Immature natural killer cell (primary cell): ENCODE results near the gene RAP1GAP. TPM values are rescaled to one million over a fixed set of nuclear protein-coding genes. Genes with fewer than 3 reads are reported as not detected.
A peak's percentile ranks its signal among the peaks of the same experiment; 100 is the strongest.

Experiments used
- DNase-seq, 3 donors: peaks; one replicate each; pipeline ENCODE4 v3.0.0; 2022; ENCODE audit warnings: mixed read lengths in 1 of 3
- H3K27ac Mint-ChIP-seq, 6 donors: one replicate each; pipeline ENCODE4 v1.8.0; 2020; ENCODE audit warnings: mixed read lengths in 6 of 6, mild to moderate bottlenecking in 5 of 6, inconsistent platforms in 4 of 6, moderate library complexity in 3 of 6
- H3K27me3 Mint-ChIP-seq, 3 donors: one replicate each; pipeline ENCODE4 v1.8.0; 2020 to 2021; ENCODE audit warnings: low read depth in 3 of 3, mild to moderate bottlenecking in 3 of 3, mixed read lengths in 3 of 3, moderate library complexity in 3 of 3, inconsistent platforms in 1 of 3
- H3K36me3 Mint-ChIP-seq, 3 donors: one replicate each; pipeline ENCODE4 v1.8.0; 2020; ENCODE audit warnings: mixed read lengths in 3 of 3, inconsistent platforms in 2 of 3, mild to moderate bottlenecking in 2 of 3
- H3K4me1 Mint-ChIP-seq, 2 donors: one replicate each; pipeline ENCODE4 v1.8.0; 2020; ENCODE audit warnings: inconsistent platforms in 2 of 2, mild to moderate bottlenecking in 2 of 2, mixed read lengths in 2 of 2, moderate library complexity in 1 of 2
- H3K4me3 Mint-ChIP-seq, 5 donors: one replicate each; pipeline ENCODE4 v1.8.0; 2020; ENCODE audit warnings: mild to moderate bottlenecking in 5 of 5, mixed read lengths in 5 of 5, inconsistent platforms in 3 of 5, moderate library complexity in 3 of 5
- H3K9me3 Mint-ChIP-seq, 6 donors: one replicate each; pipeline ENCODE4 v1.8.0; 2020; ENCODE audit warnings: mild to moderate bottlenecking in 6 of 6, mixed read lengths in 6 of 6, inconsistent platforms in 4 of 6, moderate library complexity in 3 of 6
- polyA plus RNA-seq, 3 donors: library from polyadenylated mRNA; unstranded; fragments of 300-500 nt; fragmentation: Illumina TruSeq; gene quantifications; one replicate each; pipeline ENCODE4 v1.2.3, GENCODE V29; 2021

The RAP1GAP gene
- polyA plus RNA-seq, 3 donors from 2014 or later = not detected

DNA sequence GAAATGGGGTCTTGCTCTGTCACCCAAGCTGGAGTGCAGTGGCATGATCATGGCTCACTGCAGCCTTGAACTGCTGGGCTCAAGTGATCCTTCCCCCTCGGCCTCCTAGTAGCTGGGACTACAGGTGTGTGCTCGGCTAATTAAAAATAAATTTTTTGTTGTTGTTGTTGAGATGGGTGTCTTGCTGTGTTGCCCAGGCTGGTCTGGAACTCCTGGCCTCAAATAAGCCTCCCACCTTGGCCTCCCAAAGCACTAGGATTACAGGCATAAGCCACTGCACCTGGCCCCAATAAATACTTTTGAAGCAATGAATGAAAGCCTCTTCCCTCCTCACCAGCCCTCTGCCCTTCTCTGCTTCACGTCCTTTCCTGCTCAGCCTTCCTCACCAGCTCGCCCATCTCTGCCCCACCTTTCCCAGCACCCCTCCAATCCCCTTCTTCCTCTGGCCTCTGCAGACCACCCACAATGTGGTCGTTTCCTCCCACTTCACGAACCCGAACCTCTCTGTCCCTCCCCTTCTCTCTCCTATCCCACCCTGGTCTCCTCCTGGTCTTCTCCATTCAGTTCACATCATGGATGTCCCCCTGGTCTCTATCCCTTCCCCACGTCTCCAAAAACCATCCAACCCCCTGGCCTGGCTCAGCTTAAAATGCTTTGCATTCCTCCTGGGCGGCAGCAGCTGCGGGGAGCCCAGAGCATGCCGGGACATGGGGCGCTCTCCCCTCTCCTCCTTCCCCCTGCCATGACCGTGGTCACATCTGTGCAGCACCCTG is 38.4 kb downstream of the RAP1GAP start:
- DNase-seq = no peak
- Mint-ChIP-seq H3K36me3 (no peaks in the 10 kb centered on the region), H3K9me3 (no peaks in the 10 kb centered on the region), H3K4me3 (no peak overlapping the region), H3K27ac (no peak overlapping the region), H3K27me3 (peaks cover 3 to 13% (median 7%) of the 10 kb centered on the region in 3 donors), H3K4me1 (no peaks in the 10 kb centered on the region)

DNA sequence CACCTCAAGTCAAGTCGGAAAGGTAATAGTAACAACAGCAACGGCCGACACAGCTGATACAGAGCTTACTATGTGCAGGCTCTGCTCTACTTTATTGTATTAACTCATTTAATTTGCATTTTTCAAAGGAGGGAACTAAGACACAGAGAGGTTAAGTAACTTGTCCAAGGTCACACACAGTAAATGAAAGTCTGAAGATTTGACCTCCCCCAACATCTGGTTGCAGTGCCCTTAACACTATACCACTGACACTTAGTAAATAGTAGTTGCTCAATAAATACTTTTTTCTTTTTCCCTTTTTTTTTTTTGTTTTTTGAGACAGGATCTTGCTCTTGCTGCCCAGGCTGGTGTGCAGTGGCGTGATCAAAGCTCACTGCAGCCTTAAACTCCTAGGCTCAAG is 39.2 kb downstream of the RAP1GAP start:
- Mint-ChIP-seq H3K27me3 (peaks cover 2 to 14% (median 9%) of the 10 kb centered on the region in 3 donors), H3K4me1 (no peaks in the 10 kb centered on the region), H3K36me3 (no peaks in the 10 kb centered on the region), H3K9me3 (no peaks in the 10 kb centered on the region), H3K4me3 (no peak overlapping the region), H3K27ac (no peak overlapping the region)
- DNase-seq = no peak

DNA sequence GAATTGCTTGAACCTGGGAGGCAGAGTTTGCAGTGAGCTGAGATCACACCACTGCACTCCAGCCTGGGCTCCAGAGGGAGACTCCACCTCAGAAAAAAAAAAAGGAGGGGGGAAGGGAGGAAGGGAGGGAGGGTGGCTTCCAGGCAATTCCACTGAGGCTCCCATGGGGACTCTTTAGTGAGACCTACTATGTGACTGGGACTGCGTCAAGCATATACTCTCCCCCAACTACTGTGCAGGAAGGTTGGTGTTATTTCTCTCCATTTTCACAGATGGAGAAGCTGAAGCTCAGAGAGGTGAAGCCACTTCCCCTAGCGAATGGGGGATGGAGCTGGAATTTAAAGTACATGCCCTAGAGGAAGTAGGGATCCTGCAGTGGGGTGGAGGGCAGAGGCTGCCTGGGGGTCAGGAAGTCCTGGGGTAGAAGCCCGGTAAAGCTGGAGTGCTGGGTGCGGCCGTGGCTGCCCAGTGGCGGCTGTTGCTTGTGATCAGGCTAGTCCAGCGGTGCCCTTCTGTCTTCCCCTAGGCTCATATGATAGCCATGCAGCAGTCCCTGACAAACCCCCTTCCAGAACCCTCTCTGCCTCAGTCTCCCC is 40.3 kb downstream of the RAP1GAP start:
- Mint-ChIP-seq H3K36me3 (no peaks in the 10 kb centered on the region), H3K27ac (no peak overlapping the region), H3K9me3 (no peaks in the 10 kb centered on the region), H3K4me3 (no peak overlapping the region), H3K4me1 (no peaks in the 10 kb centered on the region), H3K27me3 (peaks cover 4 to 14% (median 10%) of the 10 kb centered on the region in 3 donors)
- no peak for DNase-seq

DNA sequence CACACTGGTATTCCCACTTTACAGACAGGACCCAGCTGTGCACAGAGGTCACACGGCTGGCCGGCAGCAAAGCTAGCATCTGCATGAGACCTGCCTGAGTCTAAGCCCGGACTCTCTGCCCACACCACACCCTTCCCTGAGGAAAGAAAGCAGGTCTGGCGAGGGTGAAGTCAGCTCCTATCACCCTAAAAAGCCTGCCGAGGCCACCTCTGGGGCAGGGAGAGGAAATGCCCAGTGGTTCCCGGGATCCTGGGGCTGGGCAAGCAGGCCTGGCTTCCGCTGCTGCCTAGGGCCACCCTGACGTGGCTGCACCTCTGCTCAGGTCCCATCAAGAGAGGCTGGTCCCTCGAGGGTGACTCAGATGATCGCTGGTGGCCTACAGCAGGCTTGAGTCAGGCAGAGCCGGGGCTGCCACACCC is 42.2 kb downstream of the RAP1GAP start:
- DNase-seq = no peak
- Mint-ChIP-seq H3K4me1 (peaks cover 0 to 2% of the 10 kb centered on the region in 2 donors), H3K27me3 (peaks cover 4 to 16% (median 8%) of the 10 kb centered on the region in 3 donors), H3K9me3 (no peaks in the 10 kb centered on the region), H3K36me3 (no peaks in the 10 kb centered on the region), H3K4me3 (no peak overlapping the region), H3K27ac (no peak overlapping the region)

DNA sequence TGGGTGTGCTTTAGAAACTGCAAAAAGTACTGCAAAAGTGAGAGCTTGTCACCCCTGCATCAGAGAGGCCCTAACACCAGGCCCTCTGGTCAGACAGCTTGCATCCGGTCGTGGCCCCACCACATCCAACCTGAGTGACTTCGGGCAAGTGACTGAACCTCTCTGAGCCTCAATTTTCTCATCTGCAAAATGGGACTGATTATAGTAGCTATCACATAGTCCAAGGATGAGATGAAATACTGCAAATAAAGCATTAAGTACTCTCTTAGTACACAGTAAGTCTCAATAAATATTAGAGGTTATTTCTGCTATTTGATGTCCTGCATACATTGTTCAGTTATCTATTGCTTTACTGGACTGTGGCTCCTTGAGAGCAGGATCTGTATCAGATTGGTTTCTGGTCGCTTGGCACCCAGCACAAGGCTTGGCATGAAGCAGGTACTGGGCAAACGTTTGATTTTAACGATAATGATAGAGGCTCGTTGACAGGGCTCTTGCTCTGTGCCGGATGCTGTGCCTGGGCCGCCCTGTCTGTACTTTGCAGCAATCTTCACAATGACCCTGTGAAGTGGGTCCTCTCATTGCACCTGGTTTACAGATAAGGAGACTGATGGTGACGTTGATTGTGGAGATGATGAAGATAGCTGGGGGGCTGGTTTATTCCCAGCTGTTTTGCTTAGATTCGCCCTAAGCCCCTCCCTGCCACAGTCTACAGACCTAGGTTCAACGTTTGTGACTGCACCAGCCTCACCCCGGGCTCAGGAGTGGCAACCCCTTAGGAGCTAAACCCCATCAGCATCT is 43.6 kb downstream of the RAP1GAP start:
- no peaks in the 10 kb centered on the region for H3K36me3 Mint-ChIP-seq
- no peak overlapping the region for H3K27ac Mint-ChIP-seq
- H3K4me1 Mint-ChIP-seq = peaks cover 5 to 7% of the 10 kb centered on the region in 2 donors
- H3K4me3 Mint-ChIP-seq = no peak overlapping the region
- peaks cover 8 to 16% (median 11%) of the 10 kb centered on the region in 3 donors for H3K27me3 Mint-ChIP-seq
- no peak for DNase-seq
- H3K9me3 Mint-ChIP-seq = no peaks in the 10 kb centered on the region

DNA sequence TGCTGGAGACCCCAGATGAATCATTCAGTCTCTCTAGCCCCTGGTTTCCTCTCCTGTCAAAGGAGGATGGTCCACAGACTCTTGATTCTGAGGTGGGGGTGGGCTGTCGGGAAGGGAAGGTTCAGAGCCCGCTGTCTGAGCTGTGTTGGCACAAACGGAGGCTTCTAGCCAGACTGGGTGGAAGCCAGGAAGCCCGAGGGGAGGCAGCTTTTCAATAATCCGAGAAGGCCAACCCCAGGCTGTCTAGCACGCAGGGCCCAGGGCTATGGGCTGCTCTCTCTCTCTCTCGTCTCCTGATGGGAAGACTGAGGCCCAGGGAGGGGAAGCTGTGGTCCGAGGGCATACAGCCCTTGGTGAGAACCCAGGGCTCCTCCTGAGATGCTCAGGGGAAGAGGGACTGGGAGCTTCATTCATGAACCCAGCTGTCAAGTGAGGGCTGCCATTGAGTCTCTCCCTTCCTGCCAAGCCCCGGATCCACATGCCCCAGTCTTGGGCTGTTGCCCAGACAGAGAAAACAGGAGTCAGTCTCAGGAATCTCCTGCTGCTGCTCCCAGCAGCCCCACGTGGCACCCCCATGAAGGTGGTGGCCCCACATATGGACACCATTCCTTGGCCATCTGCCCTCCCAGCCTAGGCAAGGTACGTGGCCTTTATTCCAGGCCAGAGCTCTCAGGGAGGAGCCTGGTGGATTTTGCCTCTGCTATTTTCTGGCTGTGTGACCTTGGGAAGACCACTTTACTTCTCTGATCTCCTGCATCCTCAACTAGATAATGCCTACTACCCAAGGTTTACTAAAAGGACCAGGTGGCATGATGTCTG is 44.4 kb downstream of the RAP1GAP start:
- DNase-seq = no peak
- H3K27ac Mint-ChIP-seq = no peak overlapping the region
- peaks cover 5 to 7% of the 10 kb centered on the region in 2 donors for H3K4me1 Mint-ChIP-seq
- peaks cover 8 to 13% (median 11%) of the 10 kb centered on the region in 3 donors for H3K27me3 Mint-ChIP-seq
- no peaks in the 10 kb centered on the region for H3K9me3 Mint-ChIP-seq
- H3K4me3 Mint-ChIP-seq = no peak overlapping the region
- H3K36me3 Mint-ChIP-seq = no peaks in the 10 kb centered on the region

DNA sequence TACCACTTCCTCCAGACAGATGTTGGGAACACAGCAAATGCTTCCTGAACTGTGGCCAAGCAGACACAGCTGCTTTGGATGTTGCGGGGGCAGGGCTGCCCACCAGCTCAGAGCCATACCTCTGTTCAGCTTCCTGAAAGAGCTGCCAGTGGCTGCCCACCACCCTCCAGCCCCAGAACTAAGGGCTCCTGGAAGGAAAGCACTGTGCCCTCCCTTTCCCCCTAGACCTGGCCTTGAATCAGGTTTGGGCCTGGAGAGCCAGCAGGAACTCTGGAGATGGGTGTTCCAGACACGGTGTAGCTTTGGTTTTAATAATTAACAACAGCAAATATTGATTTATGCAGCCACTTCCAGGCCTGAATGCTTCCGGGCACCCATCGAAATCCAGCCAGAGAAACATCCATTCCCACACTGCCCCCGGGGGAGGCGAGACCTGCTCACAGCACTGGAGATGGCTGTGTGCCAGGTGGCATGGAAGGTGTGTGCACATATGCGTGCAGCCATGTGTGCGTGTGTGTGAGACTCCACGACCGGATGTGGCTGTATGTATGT is 45.7 kb downstream of the RAP1GAP start:
- Mint-ChIP-seq H3K9me3 (no peaks in the 10 kb centered on the region), H3K36me3 (no peaks in the 10 kb centered on the region), H3K4me1 (peaks cover 5 to 7% of the 10 kb centered on the region in 2 donors), H3K27me3 (peaks cover 8 to 12% (median 8%) of the 10 kb centered on the region in 3 donors), H3K27ac (no peak overlapping the region), H3K4me3 (no peak overlapping the region)
- no peak for DNase-seq

DNA sequence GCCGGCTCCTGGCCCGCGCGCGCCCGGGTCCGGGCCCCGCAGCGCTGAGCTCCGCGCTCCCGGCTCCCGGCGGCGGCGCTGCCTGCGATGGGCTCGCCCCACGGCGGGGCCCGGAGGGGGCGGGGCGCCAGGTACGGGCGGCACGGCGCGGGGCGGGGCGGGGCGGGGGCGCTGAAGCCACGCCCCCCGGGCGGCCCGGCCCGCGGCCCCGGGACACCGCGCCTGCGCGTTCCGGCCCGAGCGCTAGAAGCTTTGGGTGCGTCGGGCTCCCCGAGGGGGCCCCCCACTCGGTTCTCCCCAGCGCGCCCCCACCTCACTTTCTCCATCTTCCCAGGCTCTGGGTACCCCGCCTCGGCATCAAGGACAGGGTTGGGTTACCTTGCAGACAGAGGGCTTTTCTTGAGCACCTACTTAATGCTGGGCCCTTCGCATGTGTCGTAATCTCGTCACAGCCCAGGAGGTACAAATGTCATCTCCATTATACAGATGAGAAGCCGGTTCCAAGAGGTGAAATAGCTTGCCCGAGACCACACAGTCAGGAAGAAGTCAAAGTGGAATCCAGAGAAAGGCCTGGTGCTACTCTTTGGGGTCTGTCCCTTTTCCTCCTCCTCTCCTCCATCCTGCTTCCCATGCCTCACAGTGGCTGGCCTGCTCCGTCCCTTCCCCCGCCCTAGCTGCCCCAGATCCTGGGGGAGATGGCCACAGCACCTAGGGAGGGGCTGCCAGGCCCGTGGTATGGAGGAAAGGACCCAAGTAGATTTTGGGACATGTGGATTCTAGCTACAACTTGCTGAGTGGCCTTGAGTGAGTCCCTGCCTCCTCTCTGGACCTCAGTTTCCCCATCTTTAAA is 46.5 kb downstream of the RAP1GAP start:
- no peaks in the 10 kb centered on the region for H3K36me3 Mint-ChIP-seq
- H3K27me3 Mint-ChIP-seq = peaks cover 8 to 12% (median 8%) of the 10 kb centered on the region in 3 donors
- H3K27ac Mint-ChIP-seq = no peak overlapping the region
- peak overlapping the region in 4 of 5 donors; percentile 27 to 67 (median 60) for H3K4me3 Mint-ChIP-seq
- peaks cover 5 to 7% of the 10 kb centered on the region in 2 donors for H3K4me1 Mint-ChIP-seq
- DNase-seq = no peak
- no peaks in the 10 kb centered on the region for H3K9me3 Mint-ChIP-seq

DNA sequence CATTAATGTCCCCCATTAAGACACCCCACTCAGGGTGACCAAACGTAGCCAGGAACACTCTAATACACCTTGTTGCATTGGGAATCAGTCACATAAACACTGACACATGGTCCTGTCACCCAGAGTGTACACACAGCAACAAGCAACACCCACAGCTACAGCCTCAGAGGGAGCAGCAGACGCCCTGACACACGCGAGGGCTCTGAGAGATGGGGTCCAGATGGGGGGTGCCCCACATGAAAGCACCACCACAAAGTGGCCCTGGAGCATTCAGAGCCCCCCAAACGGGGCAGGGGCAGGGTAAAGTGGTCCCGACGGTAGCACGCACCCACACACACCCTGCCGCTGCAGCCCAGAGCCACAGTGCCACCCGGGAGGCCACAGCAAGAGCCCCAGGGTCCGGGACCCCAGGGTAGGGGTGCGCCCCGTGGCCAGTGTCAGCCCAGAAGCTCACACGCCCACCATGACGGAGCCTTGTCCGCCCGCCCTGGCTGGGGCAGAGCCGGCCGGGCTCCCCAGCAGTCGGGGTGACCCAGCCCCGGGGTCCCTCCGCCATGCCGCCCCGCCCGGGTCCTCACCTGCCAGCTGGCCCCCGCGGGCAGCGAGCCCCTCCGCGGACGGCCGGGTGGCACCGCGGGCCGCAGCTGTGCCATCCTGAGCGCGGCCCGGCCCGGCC is 47.3 kb downstream of the RAP1GAP start:
- peaks cover 8 to 12% (median 8%) of the 10 kb centered on the region in 3 donors for H3K27me3 Mint-ChIP-seq

DNA sequence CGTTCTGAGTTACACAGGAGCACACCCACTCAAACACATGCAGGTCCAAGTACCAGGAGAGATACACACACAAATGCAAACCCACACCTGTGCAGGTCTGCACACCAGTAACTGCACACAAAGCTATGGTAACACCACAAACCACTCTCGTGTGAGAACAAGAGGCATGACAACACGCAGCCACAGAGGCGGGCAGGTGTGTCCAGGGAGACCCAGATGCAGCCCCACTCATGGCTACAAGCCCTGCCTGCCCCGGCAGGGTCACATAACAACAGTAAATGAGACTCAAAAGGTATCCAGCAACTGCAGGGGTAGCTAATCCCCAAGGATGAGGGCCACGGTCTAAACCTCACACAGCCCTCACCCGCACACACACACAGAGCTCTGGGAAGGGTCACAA is 48.1 kb downstream of the RAP1GAP start:
- no peaks in the 10 kb centered on the region for H3K36me3 Mint-ChIP-seq
- peaks cover 7 to 12% (median 8%) of the 10 kb centered on the region in 3 donors for H3K27me3 Mint-ChIP-seq
- no peaks in the 10 kb centered on the region for H3K9me3 Mint-ChIP-seq
- H3K4me3 Mint-ChIP-seq = peak overlapping the region in 1 of 5 donors; percentile 4
- H3K4me1 Mint-ChIP-seq = peaks cover 5 to 7% of the 10 kb centered on the region in 2 donors
- DNase-seq = no peak
- no peak overlapping the region for H3K27ac Mint-ChIP-seq

More for the DNA sequence above, 47.3 kb downstream of the RAP1GAP start:
- H3K27ac Mint-ChIP-seq = no peak overlapping the region
- no peaks in the 10 kb centered on the region for H3K9me3 Mint-ChIP-seq
- H3K4me3 Mint-ChIP-seq = peak overlapping the region; percentile 33 to 61 (median 39)
- H3K36me3 Mint-ChIP-seq = no peaks in the 10 kb centered on the region
- H3K4me1 Mint-ChIP-seq = peaks cover 5 to 7% of the 10 kb centered on the region in 2 donors
- DNase-seq = no peak

DNA sequence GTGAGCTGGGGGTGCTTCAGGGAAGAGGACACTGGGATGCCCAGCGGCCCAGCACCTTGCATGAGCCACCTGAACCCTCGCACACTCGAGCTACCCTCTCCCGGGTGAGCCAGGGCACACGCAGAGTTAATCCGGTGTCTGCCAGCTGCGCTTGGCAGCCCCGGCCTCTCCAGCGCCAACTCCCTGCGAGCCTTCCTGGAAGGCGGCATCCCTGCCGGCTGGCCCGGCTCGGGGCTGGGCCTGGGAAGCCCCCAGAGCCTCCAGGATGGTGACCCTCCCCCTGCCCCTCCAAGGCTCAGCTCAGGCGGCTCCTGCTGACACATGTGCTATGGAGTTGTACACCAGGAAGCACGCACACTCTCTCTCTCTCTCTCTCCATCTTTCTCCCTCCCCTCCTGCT is 48.7 kb downstream of the RAP1GAP start:
- DNase-seq = no peak
- Mint-ChIP-seq H3K4me3 (no peak overlapping the region), H3K9me3 (no peaks in the 10 kb centered on the region), H3K27me3 (peaks cover 5 to 7% (median 7%) of the 10 kb centered on the region in 3 donors), H3K27ac (no peak overlapping the region), H3K36me3 (no peaks in the 10 kb centered on the region), H3K4me1 (peaks cover 5 to 7% of the 10 kb centered on the region in 2 donors)

DNA sequence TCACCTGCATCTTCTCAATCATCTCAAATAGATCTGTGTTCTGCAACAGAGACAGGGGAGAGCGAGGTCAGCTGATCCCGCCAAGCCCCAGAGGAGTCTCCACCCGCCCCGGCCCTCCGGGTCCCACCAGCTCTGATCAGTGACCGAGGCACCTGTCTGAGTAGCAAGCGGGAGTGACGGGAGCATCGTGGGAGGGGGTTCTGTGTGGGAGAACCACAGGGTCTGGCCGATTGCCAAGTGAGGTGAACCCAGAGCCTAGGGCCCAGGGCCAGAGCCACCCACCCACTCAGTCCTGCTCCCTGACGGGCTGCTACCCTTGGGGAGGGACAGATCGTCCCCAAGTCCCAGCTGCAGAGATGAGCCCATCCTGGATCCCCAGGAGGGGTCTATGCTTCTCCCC is 49.1 kb downstream of the RAP1GAP start:
- Mint-ChIP-seq H3K27ac (no peak overlapping the region), H3K9me3 (no peaks in the 10 kb centered on the region), H3K4me1 (peaks cover 5 to 7% of the 10 kb centered on the region in 2 donors), H3K4me3 (no peak overlapping the region), H3K36me3 (no peaks in the 10 kb centered on the region), H3K27me3 (peaks cover 5 to 7% (median 5%) of the 10 kb centered on the region in 3 donors)
- no peak for DNase-seq
